ENCODE data around the gene NR2E3. TPM values are rescaled to one million over a fixed set of nuclear protein-coding genes. Genes with fewer than 3 reads are reported as not detected.

Gene NR2E3
- total RNA-seq, 1 experiment from 2014 or later, result 0.77 TPM

DNA sequence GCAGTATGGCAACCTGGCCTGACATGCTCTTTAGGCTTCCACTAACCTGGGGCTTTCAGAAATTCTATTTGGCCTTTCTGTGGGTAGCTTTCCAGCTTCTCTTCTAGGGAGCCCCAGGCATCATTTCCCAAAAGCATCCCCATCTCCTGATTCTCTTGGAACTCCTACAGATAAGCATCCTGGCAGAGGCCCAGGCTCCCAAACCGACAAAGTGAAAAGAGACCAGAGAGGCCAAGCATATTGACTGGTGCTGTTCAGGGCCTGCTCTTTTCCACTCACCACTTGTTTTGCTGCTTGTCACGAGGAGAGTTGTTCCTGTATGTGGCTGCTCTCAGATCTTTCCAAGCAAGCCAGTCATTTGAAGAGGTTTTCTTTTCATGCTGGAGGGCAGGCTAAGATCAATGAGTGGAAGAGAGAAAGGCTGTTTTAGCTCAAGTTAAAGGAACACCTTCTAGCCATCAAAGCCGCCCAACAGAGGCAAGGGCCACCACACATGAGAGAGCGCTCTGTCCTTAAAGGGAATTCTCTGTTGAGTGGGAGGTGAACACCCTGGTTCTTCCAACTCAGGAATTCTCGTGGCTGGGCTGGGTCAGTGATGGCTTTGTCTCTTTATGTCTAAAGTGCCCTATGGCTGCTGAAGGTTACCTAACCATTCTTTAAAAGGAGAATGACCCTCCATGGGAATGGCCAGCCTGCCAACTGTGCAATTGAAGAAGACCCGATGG, 31.1 kb upstream of the NR2E3 start:
- H3K27me3 ChIP-seq (ENCODE audit: low read length), result no peaks in the 10 kb centered on the region
- H4K20me1 ChIP-seq (ENCODE audit: low read length), result no peaks in the 10 kb centered on the region
- H3K27ac ChIP-seq (ENCODE audit: low read length), result peak overlapping the region; percentile 61
- H3K79me2 ChIP-seq (ENCODE audit: low read length), result no peaks in the 10 kb centered on the region
- no peaks in the 10 kb centered on the region for H3K36me3 ChIP-seq (ENCODE audit: low read depth, low read length)
- H3F3A ChIP-seq (ENCODE audit: low read length, unreplicated experiment), result no peaks in the 10 kb centered on the region
- H2AFZ ChIP-seq (ENCODE audit: low read length), result no peak overlapping the region
- H3K9me2 ChIP-seq (replicated peaks; ENCODE audit: low read length), result no peaks in the 10 kb centered on the region
- POLR2A ChIA-PET (ENCODE audit: unreplicated experiment), result no interaction called here
- H3K4me2 ChIP-seq (ENCODE audit: low read length), result no peak overlapping the region
- H3K9me3 ChIP-seq (ENCODE audit: low read length), result no peaks in the 10 kb centered on the region
- DNase-seq (no peak), ATAC-seq (no peak)
- CTCF ChIA-PET, result interaction anchor here (0.6 kb wide), 1 partner anchor 26 kb away, joined by 12 read pairs; no protein-coding TSS in a partner anchor
- H3K4me3 ChIP-seq (ENCODE audit: low read length), result no peak overlapping the region
- intact Hi-C loops (cut with micrococcal nuclease), result no loop called here
- BruUV-seq (replicated peaks), result no TSS peak
- peaks cover 34% of the 10 kb centered on the region for H3K4me1 ChIP-seq (ENCODE audit: insufficient read depth, low read length)
- TF ChIP-seq, protein P1, sequence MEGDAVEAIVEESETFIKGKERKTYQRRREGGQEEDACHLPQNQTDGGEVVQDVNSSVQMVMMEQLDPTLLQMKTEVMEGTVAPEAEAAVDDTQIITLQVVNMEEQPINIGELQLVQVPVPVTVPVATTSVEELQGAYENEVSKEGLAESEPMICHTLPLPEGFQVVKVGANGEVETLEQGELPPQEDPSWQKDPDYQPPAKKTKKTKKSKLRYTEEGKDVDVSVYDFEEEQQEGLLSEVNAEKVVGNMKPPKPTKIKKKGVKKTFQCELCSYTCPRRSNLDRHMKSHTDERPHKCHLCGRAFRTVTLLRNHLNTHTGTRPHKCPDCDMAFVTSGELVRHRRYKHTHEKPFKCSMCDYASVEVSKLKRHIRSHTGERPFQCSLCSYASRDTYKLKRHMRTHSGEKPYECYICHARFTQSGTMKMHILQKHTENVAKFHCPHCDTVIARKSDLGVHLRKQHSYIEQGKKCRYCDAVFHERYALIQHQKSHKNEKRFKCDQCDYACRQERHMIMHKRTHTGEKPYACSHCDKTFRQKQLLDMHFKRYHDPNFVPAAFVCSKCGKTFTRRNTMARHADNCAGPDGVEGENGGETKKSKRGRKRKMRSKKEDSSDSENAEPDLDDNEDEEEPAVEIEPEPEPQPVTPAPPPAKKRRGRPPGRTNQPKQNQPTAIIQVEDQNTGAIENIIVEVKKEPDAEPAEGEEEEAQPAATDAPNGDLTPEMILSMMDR (conservative IDR thresholded peaks at IDR 0.05; ENCODE audit: low read depth, low read length), result no peak
- TF ChIP-seq EZH2 (IDR thresholded peaks at IDR 0.05; ENCODE audit: low read length, unreplicated experiment) (no peak), EZH2phosphoT487 (IDR thresholded peaks at IDR 0.05; ENCODE audit: borderline replicate concordance, low read length) (no peak)
- no peak overlapping the region; the same call in 1 of the 2 replicates for H3K9ac ChIP-seq (ENCODE audit: low read length)

DNA sequence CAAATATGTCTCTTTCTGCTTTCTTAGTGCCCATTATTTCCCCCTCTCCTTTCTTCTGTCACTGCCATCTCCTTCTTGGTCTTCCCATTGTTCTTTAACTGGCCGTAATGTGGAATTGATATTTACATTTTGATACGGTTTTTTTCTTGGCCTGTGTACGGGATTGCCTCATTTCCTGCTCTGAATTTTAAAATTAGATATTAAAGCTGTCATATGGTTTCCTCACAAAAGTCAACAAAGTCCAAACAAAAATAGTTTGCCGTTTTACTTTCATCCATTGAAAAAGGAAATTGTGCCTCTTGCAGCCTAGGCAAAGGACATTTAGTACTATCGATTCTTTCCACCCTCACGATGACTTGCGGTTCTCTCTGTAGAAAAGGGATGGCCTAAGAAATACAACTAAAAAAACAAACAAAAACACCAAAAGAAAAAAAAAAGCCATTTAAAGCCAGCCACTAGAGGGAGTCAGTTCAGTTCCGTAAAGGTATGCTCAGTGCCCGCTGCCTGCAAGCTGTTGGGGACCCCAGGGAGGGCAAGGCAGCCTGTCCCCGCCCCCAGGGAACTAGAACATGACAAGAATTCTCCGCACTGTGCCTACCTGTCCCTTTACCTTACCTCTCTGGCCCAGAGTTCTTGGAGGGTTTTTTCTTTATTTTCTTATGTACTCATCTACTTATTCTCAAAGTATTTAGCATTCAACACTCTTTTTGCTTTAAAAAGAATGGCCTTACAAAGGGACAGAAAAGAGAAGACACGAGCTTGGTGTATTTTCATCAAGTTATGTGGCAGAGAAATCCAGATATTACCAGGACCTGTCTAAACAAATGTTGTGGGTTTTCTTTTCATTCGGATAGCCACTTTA, 30.0 kb upstream of the NR2E3 start:
- peak overlapping the region; percentile 61 for H3K27ac ChIP-seq (ENCODE audit: low read length)
- TF ChIP-seq, protein P1 (conservative IDR thresholded peaks at IDR 0.05; ENCODE audit: low read depth, low read length), result peak; percentile 87
- TF ChIP-seq EZH2phosphoT487 (IDR thresholded peaks at IDR 0.05; ENCODE audit: borderline replicate concordance, low read length) (no peak), EZH2 (IDR thresholded peaks at IDR 0.05; ENCODE audit: low read length, unreplicated experiment) (no peak)
- H3K79me2 ChIP-seq (ENCODE audit: low read length), result no peaks in the 10 kb centered on the region
- ChIA-PET POLR2A (ENCODE audit: unreplicated experiment) (interaction anchor here (0.6 to 0.9 kb wide), 2 partner anchors 10 to 17 kb away, joined by 3 to 4 read pairs; no protein-coding TSS in a partner anchor), CTCF (interaction anchor here (0.6 to 0.9 kb wide), 2 partner anchors 10 to 28 kb away, joined by 4 to 5 read pairs; no protein-coding TSS in a partner anchor)
- H3K4me2 ChIP-seq (ENCODE audit: low read length), result peak overlapping the region; percentile 69
- H4K20me1 ChIP-seq (ENCODE audit: low read length), result no peaks in the 10 kb centered on the region
- ATAC-seq, result peak; percentile 66
- H3K9me3 ChIP-seq (ENCODE audit: low read length), result no peaks in the 10 kb centered on the region
- no peaks in the 10 kb centered on the region for H3K36me3 ChIP-seq (ENCODE audit: low read depth, low read length)
- peaks cover 34% of the 10 kb centered on the region for H3K4me1 ChIP-seq (ENCODE audit: insufficient read depth, low read length)
- H3K9ac ChIP-seq (ENCODE audit: low read length), result peak overlapping the region; percentile 29; the same call in 1 of the 2 replicates
- no peaks in the 10 kb centered on the region for H3K27me3 ChIP-seq (ENCODE audit: low read length)
- intact Hi-C loops (cut with micrococcal nuclease), result loop anchor here (1.0 kb wide), 1 partner anchor 21 kb away; no protein-coding TSS in a partner anchor
- TSS peak; percentile 25 for BruUV-seq (replicated peaks)
- no peaks in the 10 kb centered on the region for H3K9me2 ChIP-seq (replicated peaks; ENCODE audit: low read length)
- H2AFZ ChIP-seq (ENCODE audit: low read length), result peak overlapping the region; percentile 64
- H3F3A ChIP-seq (ENCODE audit: low read length, unreplicated experiment), result no peaks in the 10 kb centered on the region
- peak overlapping the region; percentile 14; the same call in 1 of the 2 replicates for H3K4me3 ChIP-seq (ENCODE audit: low read length)
- peak; percentile 74 for DNase-seq
